SK-N-SH (cell line): ENCODE data around the gene HHATL.

ENCODE experiments used
- EP300 ChIP-seq, 2 experiments: IDR thresholded peaks; 2 replicates each; pipeline versions ENCODE4 v1.4.0 to v1.6.1; 2012; ENCODE audit warnings: borderline replicate concordance in 1 of 2, low read depth in 1 of 2, low read length in 1 of 2
- EZH2phosphoT487 ChIP-seq: fragments of 200-600 bp; sonication (generic); IDR thresholded peaks from 2 replicates; pipeline ENCODE4 v1.6.1; 2017; ENCODE audit warnings: low read depth, mixed run types, mild to moderate bottlenecking, antibody characterized with exemption, moderate library complexity, borderline replicate concordance
- MAX ChIP-seq: IDR thresholded peaks from 2 replicates; pipeline ENCODE4 v1.4.0; 2012; ENCODE audit warnings: low read depth
- NFIC ChIP-seq: IDR thresholded peaks from 2 replicates; pipeline ENCODE4 v1.4.0; 2012; ENCODE audit warnings: borderline replicate concordance
- NRF1 ChIP-seq: IDR thresholded peaks from 2 replicates; pipeline ENCODE4 v1.6.1; 2012; ENCODE audit warnings: low read depth, mild to moderate bottlenecking, low read length
- POLR2AphosphoS5 ChIP-seq: IDR thresholded peaks from 2 replicates; pipeline ENCODE4 v1.6.1; 2012; ENCODE audit warnings: low read depth, low read length
- REST ChIP-seq: IDR thresholded peaks from 2 replicates; pipeline ENCODE4 v1.6.1; 2012; ENCODE audit warnings: mild to moderate bottlenecking, low read depth, low read length, moderate library complexity
- SIN3A ChIP-seq: IDR thresholded peaks from 2 replicates; pipeline ENCODE4 v1.6.1; 2012; ENCODE audit warnings: low read depth, mild to moderate bottlenecking, low read length, moderate library complexity, borderline replicate concordance
- USF2 ChIP-seq: fragments of 150-350 bp; IDR thresholded peaks from 2 replicates; pipeline ENCODE4 v1.6.1; 2017; ENCODE audit warnings: antibody characterized with exemption, low read length, low read depth, borderline replicate concordance
- TF ChIP-seq, protein P1 (sequence below): fragments of 200-600 bp; sonication (generic); IDR thresholded peaks from 2 replicates; pipeline ENCODE4 v1.6.1; 2017; ENCODE audit warnings: antibody characterized with exemption, mild to moderate bottlenecking, moderate library complexity
- TF ChIP-seq, protein P2 (sequence below): fragments of 150-350 bp; IDR thresholded peaks from 2 replicates; pipeline ENCODE4 v1.6.1; 2016; ENCODE audit warnings: mild to moderate bottlenecking, low read depth, low read length

DNA sequence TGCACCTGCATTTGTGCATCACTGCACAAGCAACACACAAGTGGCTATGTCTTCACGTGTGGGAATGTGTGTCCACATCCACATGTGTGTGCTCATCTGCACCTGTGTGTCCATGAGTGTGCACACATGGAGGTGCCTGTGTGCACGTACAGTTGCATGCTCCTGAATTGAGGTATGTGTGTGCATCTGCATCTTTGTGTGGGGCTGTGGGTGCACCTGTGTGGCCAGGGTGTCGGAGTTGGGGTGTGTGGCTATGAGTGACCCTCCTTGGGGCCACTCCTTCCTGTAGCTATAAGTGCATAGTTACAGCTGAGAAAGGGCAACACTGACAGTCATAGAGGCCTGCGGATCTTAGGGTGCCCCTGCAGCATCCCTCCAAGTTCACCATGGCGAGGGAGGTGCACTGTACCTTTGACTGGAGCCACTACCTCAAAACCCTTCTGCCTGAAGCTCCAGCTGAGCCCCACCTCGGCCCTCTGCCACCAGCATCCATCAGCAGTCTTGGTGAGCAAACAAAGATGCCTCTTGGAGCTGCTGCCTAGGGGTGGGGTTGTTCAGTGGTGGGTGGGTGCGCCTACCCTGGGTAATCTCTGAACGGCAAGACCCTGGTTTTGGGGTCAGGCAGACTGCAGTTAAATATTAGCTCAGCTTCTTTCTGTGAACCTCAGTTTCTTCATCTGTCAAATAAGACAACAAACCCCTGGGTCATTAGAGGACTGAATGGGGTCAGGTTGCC is 5.2 kb upstream of the HHATL start:
- no peak for TF ChIP-seq NFIC
- TF ChIP-seq, protein P1, sequence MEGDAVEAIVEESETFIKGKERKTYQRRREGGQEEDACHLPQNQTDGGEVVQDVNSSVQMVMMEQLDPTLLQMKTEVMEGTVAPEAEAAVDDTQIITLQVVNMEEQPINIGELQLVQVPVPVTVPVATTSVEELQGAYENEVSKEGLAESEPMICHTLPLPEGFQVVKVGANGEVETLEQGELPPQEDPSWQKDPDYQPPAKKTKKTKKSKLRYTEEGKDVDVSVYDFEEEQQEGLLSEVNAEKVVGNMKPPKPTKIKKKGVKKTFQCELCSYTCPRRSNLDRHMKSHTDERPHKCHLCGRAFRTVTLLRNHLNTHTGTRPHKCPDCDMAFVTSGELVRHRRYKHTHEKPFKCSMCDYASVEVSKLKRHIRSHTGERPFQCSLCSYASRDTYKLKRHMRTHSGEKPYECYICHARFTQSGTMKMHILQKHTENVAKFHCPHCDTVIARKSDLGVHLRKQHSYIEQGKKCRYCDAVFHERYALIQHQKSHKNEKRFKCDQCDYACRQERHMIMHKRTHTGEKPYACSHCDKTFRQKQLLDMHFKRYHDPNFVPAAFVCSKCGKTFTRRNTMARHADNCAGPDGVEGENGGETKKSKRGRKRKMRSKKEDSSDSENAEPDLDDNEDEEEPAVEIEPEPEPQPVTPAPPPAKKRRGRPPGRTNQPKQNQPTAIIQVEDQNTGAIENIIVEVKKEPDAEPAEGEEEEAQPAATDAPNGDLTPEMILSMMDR, result no peak
- TF ChIP-seq REST, result no peak
- TF ChIP-seq, protein P2, sequence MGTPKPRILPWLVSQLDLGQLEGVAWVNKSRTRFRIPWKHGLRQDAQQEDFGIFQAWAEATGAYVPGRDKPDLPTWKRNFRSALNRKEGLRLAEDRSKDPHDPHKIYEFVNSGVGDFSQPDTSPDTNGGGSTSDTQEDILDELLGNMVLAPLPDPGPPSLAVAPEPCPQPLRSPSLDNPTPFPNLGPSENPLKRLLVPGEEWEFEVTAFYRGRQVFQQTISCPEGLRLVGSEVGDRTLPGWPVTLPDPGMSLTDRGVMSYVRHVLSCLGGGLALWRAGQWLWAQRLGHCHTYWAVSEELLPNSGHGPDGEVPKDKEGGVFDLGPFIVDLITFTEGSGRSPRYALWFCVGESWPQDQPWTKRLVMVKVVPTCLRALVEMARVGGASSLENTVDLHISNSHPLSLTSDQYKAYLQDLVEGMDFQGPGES, result no peak
- no peak for TF ChIP-seq POLR2AphosphoS5
- TF ChIP-seq EP300 (IDR thresholded peaks at IDR 0.05; ENCODE audit: borderline replicate concordance in 1 of 2, low read depth in 1 of 2, low read length in 1 of 2), result no peak
- no peak for TF ChIP-seq USF2
- TF ChIP-seq MAX, result no peak
- no peak for TF ChIP-seq SIN3A
- TF ChIP-seq EZH2phosphoT487, result no peak
- no peak for TF ChIP-seq NRF1
